Left cardiac atrium (tissue), 4 donors: ENCODE measurements around the gene DBF4. TPM values are rescaled to one million over a fixed set of nuclear protein-coding genes. Genes with fewer than 3 reads are reported as not detected.
A peak's percentile ranks its signal among the peaks of the same experiment; 100 is the strongest.
"Not testable (repeated sequence)": the region's sequence is repeated elsewhere in the genome, so short reads cannot be mapped to it uniquely, and the experiment has no call there.

Experiments
- ATAC-seq, 2 donors: fragments of 200-7000 bp; cut with Tn5 transposase; one replicate each; pipeline ENCODE4 v1.9.1; 2020; ENCODE audit warnings: mild to moderate bottlenecking in 2 of 2, moderate library complexity in 2 of 2
- DNase-seq: peaks from one replicate; pipeline ENCODE4 v3.0.0-alpha.2; 2020
- intact Hi-C, 2 donors: fragments of 100-400 bp; cut with DNase I; formaldehyde crosslinking; loops; one replicate each; pipeline versions ENCODE4 v1.14.1 to v1.15.1; 2022 to 2023
- total RNA-seq, 2 donors: library from RNA; stranded (reverse); fragmentation: NEBNext Ultra II Directional; extraction: Animal tissue kit (Norgen Biotek cat#: 25700); gene quantifications; one replicate each; pipeline ENCODE4 v1.2.1, GENCODE V29; 2021
- donor health status: DM: no; HTN: yes; CAD: no.
- donor health status: DM: no; HTN: yes; CAD: no; lungs with severe emphysema.
- donor health status: DM: yes; HTN: yes; CAD: no.
- donor health status: Dilated cardiomyopathy.

DBF4 gene
- total RNA-seq, 2 donors from 2014 or later: 3.1 to 5.3 TPM

DNA sequence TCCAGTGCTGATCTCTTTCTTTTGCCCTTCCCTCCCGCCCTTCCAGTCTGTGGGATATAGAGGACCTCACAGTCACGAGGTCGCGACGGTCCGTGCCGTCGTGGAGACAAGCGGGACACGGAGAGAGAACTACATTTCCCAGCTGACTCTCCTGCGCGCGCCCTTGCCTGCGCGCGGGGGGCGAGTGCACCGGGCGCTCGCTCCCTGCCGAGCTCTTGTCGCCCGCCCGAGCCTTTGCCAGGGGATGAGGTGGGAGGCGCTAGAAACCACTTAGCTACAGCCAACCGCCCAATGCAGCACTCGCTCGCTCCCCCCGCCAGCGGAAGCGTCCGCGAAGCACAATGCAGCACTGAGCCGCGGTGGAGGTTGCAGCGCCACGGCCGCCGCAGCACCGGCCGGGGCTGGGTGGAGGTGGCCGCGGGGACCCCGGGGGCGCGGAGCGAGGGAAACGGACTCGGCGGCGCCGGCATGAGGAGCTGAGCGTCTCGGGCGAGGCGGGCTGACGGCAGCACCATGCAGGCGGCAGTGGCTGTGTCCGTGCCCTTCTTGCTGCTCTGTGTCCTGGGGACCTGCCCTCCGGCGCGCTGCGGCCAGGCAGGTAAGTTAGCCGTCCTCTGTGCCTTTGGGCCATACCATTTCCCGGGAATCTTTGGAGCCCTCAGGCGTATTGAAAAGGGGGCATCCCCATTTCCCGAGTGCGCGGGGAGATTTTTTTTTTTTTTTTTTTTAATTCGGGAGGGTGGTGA is 57.8 kb downstream of the DBF4 start, which contains the start of gene ADAM22:
TSS of gene ADAM22 (plus strand) at position 299 of the 746 bp plus-strand sequence. CDS start at position 514, 215 bp downstream.
- ATAC-seq (peak; percentile 98 to 99), DNase-seq (peak; percentile 84)
- intact Hi-C loops: loop anchor here in 1 of 2 donors (10.0 kb wide), 1 partner anchor 59 kb away; the partner anchor contains the start of genes DBF4 and SLC25A40

DNA sequence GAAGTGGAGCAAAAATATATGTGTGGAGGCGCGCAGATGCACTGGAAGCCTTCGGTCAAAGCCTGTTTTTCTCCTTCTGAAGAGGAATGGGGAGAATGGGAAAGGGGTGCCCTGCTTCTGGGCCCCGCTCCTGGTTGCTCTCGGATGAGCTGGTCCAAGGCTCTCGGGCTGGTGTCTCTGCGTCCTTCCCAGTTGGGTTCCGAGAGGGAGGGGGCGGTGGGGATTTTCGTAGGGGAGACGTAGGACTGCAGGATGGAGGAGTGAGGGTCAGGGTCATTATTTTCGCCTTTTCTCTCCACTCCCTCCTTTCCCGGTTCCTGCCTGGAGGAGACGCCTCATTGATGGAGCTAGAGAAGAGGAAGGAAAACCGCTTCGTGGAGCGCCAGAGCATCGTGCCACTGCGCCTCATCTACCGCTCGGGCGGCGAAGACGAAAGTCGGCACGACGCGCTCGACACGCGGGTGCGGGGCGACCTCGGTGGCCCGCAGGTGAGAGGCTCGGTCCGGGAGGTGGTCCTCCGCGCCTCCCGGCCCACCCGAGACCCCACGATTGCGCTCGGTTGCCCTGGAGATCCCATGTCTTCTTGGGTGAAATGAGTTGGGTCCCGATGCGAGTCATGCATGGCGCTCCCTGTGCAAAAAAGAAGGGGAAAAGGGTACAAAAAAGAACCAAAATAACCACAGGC is 58.5 kb downstream of the DBF4 start:
- intact Hi-C loops: loop anchor here in 1 of 2 donors (10.0 kb wide), 1 partner anchor 60 kb away; the partner anchor contains the start of genes DBF4 and SLC25A40
- DNase-seq (no peak), ATAC-seq (peak; percentile 14 to 35)

DNA sequence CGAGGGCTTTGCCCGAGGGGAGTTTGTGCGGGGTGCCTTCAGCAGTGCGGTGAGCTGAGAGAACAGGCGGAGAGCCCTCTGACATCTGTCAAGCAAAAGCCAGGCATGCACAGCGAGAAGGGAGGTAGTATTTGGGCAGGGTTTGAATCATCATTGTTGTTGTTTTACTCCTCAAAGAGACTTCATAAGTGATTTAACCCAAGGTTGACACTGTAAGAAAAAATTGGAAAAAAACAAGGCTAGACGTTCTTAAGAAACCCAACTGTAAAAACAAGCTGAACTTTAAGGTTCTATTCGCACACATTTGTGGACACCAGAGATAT is 59.1 kb downstream of the DBF4 start:
- no peak for ATAC-seq
- intact Hi-C loops: loop anchor here in 1 of 2 donors (10.0 kb wide), 1 partner anchor 61 kb away; the partner anchor contains the start of genes DBF4 and SLC25A40
- DNase-seq: no peak

DNA sequence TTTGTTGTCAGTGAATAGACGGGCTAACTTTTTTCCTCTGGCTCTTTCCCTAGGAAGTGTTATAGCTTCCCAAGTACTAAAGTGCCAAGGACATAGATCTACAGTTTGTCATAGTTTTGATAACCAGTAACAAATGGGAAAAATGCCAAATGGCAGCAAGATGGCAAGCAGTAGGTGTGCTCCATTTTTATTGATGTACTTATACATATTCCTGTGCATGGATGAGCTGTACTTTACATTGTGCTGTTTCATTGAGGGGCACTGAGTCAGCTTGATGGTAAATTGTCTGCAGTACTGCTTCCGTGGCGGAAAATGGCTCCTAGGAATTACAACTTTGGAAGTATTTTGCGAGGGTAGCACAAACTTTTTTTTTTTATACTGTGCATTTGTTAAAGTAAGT is 64.8 kb downstream of the DBF4 start:
- ATAC-seq (no peak), DNase-seq (no peak)
- intact Hi-C loops: no loop called here

DNA sequence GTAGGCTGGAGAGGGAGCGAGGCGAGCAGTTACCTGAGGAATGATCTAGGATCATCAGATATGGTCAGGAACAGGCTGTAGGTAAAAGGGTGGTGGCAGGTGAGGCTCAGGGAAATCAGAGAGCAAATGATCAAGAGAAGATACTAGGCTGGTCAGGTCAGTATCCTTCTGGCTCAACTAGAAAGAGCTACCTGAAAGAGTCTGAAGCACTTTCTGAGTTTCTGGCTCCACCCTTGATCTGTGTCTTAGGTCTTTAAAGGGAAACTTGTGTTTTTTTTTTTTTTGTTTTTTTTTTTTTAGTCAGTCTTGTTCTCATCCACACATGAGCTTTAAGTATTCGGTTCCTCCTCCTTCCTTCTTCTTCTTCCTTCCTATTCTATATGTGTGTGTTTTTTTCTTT is 68.3 kb downstream of the DBF4 start:
- no peak for ATAC-seq

DNA sequence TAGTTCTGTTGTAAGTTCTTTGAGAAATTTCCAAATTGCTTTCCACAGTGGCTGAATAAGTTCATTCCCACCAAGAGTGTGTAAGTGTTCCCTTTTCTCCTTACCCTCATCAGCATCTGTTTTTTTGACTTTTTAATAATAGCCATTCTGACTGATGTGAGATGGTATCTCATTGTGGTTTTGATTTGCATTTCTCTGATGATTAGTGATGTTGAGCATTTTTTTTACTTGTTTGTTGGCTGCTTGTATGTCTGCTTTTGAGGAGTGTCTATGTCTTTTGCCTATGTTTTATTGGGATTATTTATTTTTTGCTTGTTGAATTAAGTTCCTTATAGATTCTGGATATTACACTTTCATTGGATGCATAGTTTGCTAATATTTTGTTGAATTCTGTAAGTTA is 69.6 kb downstream of the DBF4 start:
- intact Hi-C loops, ATAC-seq, DNase-seq: not testable (repeated sequence)

More for the DNA sequence above, 68.3 kb downstream of the DBF4 start:
- no peak for DNase-seq
- intact Hi-C loops: no loop called here

DNA sequence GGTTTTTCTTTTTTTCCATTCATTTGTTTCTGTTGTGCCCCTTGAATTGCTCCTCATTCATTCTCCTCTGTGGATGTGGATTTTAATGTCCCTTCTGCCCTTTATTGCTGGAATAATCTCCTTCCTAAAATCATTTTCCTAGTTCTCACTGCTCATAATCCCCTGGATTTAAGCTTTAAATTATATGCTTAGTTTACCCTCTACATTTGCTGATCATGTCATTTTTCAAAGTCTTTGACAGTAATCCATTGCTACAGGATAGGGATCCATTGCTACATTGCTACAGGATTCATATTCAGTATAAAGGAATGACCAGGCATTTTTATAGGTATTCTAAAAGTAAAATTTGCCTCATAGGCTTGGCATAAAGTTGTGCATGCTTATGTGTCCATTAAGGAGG is 72.1 kb downstream of the DBF4 start:
- ATAC-seq (no peak), DNase-seq (no peak)
- intact Hi-C loops: no loop called here

Other genes starting within 250 kb of the DBF4 start
- gene RUNDC3B, start 248.1 kb upstream of the DBF4 start, total RNA-seq: 1 to 10 TPM; 3.3 to 4.2 TPM
- gene SLC25A40, start 133 bp upstream of the DBF4 start, total RNA-seq: 10 to 100 TPM; 25.1 to 31.4 TPM
- gene ADAM22, start 57.8 kb downstream of the DBF4 start, total RNA-seq: 1 to 10 TPM; 3.1 to 4.3 TPM